ENCODE results near the gene KLHDC7A.

KLHDC7A gene

GRCh38 chr1:18473195-18473815, 7.4 kb upstream of the KLHDC7A start:
- DNase-seq (ENCODE audit: low spot score) = no peak

- DNase-seq (ENCODE audit: low spot score) = no peak
Measured at GRCh38 chr1:18474559-18475175, 6.1 kb upstream of the KLHDC7A start.

GRCh38 chr1:18475234-18475905, 5.4 kb upstream of the KLHDC7A start:
- DNase-seq (ENCODE audit: low spot score) = no peak

DNA sequence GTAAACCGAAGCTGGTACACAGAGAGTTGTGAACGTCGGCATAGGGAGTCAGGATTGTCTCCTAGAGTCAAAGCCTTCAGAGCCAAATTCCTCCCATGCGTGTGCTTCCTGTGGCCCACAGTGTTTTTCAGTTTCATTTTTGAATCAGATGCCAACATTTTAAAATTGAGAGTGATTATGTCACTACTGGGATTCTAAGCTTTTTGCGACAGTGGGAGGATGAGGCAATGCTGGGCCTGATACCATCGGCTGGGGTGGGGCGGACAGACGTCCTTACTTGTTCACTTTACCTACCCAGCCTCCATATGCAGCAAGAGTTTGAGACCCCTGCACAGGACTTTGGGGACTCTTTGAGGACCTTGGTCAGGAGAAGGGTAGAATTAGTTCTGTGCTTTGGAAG, 1.3 kb upstream of the KLHDC7A start:
- DNase-seq (ENCODE audit: low spot score) = no peak

DNA sequence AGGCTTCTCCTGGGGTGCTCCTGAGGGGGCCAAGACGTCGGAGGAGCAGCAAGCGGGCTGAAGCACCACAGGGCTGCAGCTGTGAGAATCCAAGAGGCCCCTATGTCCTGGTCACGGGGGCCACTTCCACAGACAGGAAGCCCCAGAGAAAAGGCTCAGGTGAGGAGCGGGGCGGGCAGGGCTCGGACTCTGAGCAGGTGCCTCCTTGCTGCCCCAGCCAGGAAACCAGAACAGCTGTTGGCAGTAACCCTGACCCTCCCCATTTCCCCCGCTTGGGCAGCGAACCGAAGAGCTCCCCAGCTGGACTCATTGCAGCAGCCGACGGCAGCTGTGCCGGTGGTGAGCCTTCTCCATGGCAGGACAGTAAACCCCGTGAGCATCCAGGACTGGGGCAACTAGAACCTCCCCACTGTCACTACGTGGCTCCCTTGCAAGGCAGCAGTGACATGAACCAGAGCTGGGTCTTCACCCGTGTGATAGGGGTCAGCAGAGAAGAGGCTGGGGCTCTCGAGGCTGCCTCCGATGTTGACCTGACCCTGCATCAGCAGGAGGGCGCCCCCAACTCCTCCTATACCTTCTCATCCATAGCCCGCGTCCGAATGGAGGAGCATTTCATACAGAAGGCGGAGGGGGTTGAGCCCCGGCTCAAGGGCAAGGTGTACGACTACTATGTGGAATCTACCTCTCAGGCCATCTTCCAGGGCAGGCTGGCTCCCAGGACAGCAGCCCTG, 625 bp downstream of the KLHDC7A start:
- no peak for DNase-seq (ENCODE audit: low spot score)

DNA sequence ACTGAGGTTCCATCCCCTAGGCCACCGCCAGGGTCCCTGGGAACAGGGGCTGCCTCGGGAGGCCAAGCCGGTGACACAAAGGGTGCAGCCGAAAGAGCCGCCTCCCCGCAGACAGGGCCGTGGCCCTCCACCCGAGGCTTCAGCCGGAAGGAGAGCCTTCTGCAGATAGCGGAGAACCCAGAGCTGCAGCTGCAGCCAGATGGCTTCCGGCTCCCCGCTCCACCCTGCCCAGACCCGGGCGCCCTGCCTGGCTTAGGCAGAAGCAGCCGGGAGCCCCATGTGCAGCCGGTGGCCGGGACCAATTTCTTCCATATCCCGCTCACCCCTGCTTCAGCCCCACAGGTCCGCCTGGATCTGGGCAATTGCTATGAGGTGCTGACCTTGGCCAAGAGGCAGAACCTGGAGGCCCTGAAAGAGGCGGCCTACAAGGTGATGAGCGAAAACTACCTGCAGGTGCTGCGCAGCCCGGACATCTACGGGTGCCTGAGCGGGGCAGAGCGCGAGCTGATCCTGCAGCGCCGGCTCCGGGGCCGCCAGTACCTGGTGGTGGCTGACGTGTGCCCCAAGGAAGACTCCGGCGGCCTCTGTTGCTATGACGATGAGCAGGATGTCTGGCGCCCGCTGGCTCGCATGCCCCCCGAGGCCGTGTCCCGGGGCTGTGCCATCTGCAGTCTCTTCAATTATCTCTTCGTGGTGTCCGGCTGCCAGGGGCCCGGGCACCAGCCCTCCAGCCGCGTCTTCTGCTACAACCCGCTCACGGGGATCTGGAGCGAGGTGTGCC, 1.4 kb downstream of the KLHDC7A start:
- no peak for DNase-seq (ENCODE audit: low spot score)

GRCh38 chr1:18482721-18483425, 2.1 kb downstream of the KLHDC7A start:
- DNase-seq (ENCODE audit: low spot score) = no peak

GRCh38 chr1:18484276-18484675, 3.5 kb downstream of the KLHDC7A start:
- DNase-seq (ENCODE audit: low spot score) = no peak

- no peak for DNase-seq (ENCODE audit: low spot score)
Measured at GRCh38 chr1:18484721-18485120, 4.0 kb downstream of the KLHDC7A start.

- DNase-seq (ENCODE audit: low spot score) = no peak
Measured at GRCh38 chr1:18485227-18485626, 4.5 kb downstream of the KLHDC7A start.

DNA sequence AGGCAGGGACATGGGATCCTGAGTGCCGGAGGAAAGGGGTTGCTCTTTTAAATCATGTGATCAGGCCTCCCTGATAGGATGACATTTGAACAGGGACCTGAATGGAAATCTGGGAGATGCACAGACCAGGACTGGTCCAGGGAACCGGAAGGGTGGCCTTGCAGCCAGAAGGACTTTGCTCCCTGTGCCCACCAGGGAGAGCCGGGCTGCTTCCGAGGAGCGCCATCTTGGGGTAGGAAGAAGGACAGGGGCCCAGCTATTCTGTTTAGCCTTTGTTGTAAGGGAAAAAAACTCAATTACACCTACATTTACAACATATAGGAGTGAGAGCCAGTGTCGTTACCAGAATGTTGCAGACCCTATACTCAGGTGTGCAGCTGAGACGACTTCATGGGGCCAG, 5.5 kb downstream of the KLHDC7A start:
- no peak for DNase-seq (ENCODE audit: low spot score)

DNA sequence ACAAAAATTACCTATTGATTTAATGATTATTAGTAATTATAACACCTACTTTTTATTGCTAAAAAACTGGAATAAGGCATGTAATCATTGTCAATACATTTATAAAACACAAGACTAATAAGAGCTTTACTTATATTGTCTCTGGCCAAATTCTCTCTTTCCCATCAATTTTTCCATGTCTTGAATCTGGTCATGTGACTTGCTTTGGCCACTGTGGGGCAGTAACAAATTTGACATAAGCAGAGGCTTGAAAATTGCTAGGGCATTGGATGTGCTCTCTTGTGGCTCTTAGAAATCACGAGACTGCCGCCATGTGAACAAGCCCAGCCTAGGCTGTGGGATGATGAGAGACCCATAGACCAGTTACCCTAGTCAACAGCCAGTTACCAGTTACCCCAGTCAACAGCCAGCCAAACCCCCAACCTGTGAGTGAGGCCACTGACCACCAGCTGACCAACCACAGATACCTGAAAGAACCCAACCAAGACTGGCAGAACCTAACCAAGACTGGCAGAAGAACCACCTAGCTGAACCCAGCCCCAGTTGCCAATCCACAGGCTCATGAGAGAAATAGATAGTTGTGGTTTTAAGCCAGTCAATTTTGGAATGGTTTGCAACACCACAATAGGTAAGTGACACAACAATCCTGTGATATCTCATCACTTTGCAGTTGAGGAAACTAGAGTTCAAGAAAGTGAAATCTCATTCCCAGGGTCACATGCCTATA, 8.8 kb downstream of the KLHDC7A start:
- no peak for DNase-seq (ENCODE audit: low spot score)

DNA sequence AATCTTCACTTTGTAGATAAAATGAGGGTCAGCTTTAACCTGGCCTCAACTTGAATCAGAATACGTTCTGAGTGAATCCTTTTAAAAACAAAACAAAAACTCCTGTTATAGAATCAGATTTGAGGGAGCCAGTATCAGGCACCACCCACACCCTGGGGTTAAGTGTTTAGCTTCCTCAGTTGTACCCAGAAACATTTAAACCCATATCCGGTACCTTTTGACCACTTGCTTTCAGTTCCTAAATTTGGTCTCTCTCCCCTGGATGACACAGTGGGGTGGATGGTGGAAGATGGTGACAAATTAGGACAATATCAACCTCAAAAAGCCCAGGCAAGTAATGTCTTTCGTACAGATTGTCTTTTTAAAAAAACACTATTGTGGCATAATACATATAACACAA, 10.4 kb downstream of the KLHDC7A start:
- DNase-seq (ENCODE audit: low spot score) = no peak

DNA sequence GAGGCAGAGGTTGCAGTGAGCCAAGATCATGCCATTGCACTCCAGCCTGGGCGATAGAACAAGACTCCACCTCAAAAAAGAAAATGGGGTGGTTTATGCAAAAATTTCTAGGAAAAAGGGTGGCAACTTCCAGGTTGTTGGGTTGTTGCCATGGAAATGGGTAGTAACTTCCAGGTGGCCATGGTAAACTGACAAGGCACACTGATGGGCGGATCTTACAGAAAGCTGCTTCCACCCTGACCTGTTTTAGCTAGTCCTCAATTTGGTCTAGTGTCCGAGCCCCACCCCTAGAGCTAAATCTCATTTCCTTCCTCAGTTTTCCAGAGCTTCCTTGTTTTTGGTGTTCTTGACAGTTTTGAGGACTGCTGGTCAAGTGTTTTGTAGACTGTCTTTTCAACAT, 13.6 kb downstream of the KLHDC7A start:
- DNase-seq (ENCODE audit: low spot score) = no peak

DNA sequence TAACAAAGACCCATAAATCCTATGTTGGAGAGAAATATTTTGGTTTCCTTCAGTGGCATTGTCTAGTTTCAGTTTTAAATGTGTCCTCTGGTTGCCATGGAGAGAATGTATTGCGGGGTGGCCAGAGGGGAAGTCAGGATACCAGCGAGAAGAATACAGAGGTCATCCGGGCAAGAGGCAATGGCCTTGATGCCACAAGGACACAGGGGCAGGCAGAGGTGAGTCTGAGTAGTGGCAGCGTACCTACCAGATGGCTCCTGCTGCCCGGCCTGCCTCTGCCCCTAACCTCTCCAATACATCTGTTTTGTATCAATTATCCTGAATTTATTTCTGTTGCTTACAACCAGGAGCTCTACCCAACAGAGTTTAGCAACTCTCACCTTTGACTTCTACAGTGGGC, 14.9 kb downstream of the KLHDC7A start:
- DNase-seq (ENCODE audit: low spot score) = no peak

- DNase-seq (ENCODE audit: low spot score) = no peak
Measured at GRCh38 chr1:18496056-18496455, 15.3 kb downstream of the KLHDC7A start.

DNA sequence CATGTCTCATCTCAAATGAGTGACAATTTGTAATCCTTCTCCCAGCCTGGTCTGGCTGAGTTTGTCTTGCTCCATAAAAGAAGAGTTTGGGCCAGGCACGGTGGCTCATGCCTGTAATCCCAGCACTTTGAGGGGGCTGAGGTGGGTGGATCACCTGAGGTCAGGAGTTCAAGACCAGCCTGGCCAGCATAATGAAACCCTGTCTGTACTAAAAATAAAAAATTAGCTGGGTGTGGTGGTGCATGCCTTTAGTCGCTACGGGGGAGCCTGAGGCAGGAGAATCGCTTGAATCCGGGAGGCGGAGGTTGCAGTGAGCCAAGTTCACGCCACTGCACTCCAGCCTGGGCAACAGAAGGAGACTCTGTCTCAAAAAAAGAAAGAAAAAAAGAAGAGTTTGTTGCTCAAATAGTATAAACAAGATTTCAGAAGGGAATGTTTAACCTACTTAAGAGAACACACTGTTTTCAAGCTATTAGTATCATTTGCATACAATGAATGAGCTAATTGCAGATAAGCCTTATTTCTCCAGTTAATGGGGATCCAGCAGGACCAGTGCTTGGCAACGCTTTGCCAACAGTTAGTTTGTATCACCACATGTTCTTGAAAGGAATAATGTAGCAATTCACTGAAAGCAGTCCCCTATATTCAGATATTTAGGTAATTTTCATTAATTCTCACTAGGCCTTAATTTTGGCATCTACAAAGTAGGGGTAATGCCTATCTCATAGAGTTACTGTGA, 15.9 kb downstream of the KLHDC7A start:
- DNase-seq (ENCODE audit: low spot score) = no peak

GRCh38 chr1:18501833-18502232, 21.1 kb downstream of the KLHDC7A start:
- no peak for DNase-seq (ENCODE audit: low spot score)

- DNase-seq (ENCODE audit: low spot score) = no peak
Measured at GRCh38 chr1:18504609-18505008, 23.9 kb downstream of the KLHDC7A start.

DNA sequence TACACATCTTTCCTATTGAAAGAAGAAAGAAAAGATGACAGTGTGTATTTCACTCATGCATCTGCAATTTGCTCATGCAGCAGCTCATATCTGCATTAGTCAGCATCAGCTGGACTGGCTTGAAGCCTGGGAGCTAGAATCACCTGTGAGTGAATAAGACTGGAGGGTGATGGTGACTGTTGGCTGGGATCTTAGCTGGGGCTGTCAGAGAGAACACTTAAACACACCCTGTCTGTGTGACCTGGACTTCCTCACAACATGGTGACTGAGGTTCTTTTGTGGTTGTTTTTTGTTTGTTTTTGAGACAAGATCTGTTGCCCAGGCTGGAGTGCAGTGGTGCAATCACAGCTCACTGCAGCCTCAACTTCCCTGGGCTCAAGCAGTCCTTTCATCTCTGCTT, 24.9 kb downstream of the KLHDC7A start:
- no peak for DNase-seq (ENCODE audit: low spot score)
